Activated CD8-positive, alpha-beta T cell treated with anti-CD3 and anti-CD28 coated beads for 36 hours (primary cell): ENCODE results near the gene EVC2. TPM values are rescaled to one million over a fixed set of nuclear protein-coding genes. Genes with fewer than 3 reads are reported as not detected.
"Not testable (repeated sequence)": the region's sequence is repeated elsewhere in the genome, so short reads cannot be mapped to it uniquely, and the experiment has no call there.

ENCODE experiments used
- ATAC-seq: fragments of 200-7000 bp; cut with Tn5 transposase; one replicate; pipeline ENCODE4 v1.10.0; 2021; ENCODE audit warnings: mild to moderate bottlenecking, moderate library complexity
- CTCF ChIA-PET: fragments of 350-600 bp; sonication (Branson Sonifier 250); formaldehyde crosslinking; loops from one replicate; lab custom pipeline; 2021; ENCODE audit warnings: antibody characterized with exemption; lab: Charles Lee
- POLR2A ChIA-PET: fragments of 350-600 bp; sonication (Branson Sonifier 250); formaldehyde crosslinking; loops from one replicate; lab custom pipeline; 2021; ENCODE audit warnings: antibody characterized with exemption; lab: Charles Lee
- DNase-seq: peaks from one replicate; pipeline ENCODE4 v3.0.0-alpha.2; 2020
- H3K27ac Mint-ChIP-seq: one replicate; pipeline ENCODE4 v1.8.0; 2021; ENCODE audit warnings: mild to moderate bottlenecking, mixed read lengths
- H3K27me3 Mint-ChIP-seq: one replicate; pipeline ENCODE4 v1.8.0; 2021; ENCODE audit warnings: mixed read lengths
- H3K36me3 Mint-ChIP-seq: one replicate; pipeline ENCODE4 v1.8.0; 2021; ENCODE audit warnings: low read depth, mixed read lengths
- H3K4me1 Mint-ChIP-seq: one replicate; pipeline ENCODE4 v1.8.0; 2021; ENCODE audit warnings: low read depth, mixed read lengths
- H3K4me3 Mint-ChIP-seq: one replicate; pipeline ENCODE4 v1.8.0; 2021; ENCODE audit warnings: mild to moderate bottlenecking, moderate library complexity, mixed read lengths
- H3K9me3 Mint-ChIP-seq: one replicate; pipeline ENCODE4 v1.8.0; 2021; ENCODE audit warnings: mixed read lengths
- CTCF ChIP-seq: fragments of 200-600 bp; IDR thresholded peaks from one replicate; pipeline ENCODE4 v1.8.0; 2022; ENCODE audit warnings: antibody characterized with exemption, mild to moderate bottlenecking
- intact Hi-C: fragments of 100-400 bp; cut with micrococcal nuclease; formaldehyde crosslinking; loops from one replicate; pipeline ENCODE4 v1.10.0; 2022
- total RNA-seq, 2 experiments: library from RNA; stranded (reverse); gene quantifications; one replicate each; pipeline ENCODE4 v1.2.3, GENCODE V29; 2021

EVC2 gene
- total RNA-seq, 2 experiments from 2014 or later: 0.83 to 1.3 TPM

DNA sequence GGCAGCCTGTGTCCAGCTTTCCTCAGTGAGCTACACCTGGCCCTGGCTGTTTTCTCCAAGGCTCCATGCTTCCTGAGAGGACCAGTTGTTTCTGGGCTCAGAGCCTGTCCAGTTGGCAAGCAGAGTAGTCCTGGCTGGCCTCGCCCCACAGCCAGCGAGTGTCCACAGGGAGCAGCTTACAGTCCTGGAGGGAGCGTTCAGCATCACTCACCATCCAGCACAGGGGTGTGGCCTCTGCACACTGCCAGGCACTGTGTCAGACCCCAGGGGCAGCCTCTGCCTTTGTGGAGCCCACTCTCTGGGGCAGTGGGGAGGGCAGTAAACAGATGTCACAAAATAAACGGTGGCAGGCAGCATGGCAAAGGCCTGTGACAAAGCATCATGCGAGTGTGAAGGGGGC is 26.5 kb upstream of the EVC2 start:
- ATAC-seq (no peak), DNase-seq (no peak)
- Mint-ChIP-seq H3K4me1 (no peaks in the 10 kb centered on the region), H3K36me3 (no peaks in the 10 kb centered on the region), H3K4me3 (no peak overlapping the region), H3K27ac (no peak overlapping the region), H3K27me3 (no peaks in the 10 kb centered on the region), H3K9me3 (no peaks in the 10 kb centered on the region)
- intact Hi-C loops: no loop called here
- no peak for TF ChIP-seq CTCF
- CTCF ChIA-PET: no interaction called here
- POLR2A ChIA-PET: no interaction called here

DNA sequence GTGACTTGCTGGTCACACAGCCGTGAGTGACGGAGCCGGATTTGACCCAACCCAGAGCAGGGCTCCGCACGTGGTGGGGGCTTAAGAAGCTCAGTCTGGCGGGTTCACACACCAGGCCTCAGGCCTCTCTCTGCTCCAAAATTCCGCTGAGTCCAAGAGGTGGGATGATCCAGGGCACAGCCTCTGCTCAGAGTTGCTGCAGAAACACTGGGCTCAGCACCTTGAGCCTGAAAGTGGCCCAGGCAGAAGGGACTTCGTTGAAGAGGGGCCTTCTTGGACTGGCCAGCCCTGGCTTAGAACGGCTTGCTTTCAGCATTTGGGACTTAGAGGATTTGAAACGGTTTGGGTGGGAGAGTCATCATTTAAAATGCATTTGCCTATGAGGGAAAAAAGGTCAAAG is 23.8 kb upstream of the EVC2 start:
- ChIA-PET POLR2A (no interaction called here), CTCF (no interaction called here)
- H3K27ac Mint-ChIP-seq: no peak overlapping the region

GRCh38 chr4:5730993-5731990 is 22.9 kb upstream of the EVC2 start:
- ChIA-PET CTCF (no interaction called here), POLR2A (no interaction called here)
- intact Hi-C loops: no loop called here
- Mint-ChIP-seq H3K36me3 (no peaks in the 10 kb centered on the region), H3K4me3 (no peak overlapping the region), H3K4me1 (no peaks in the 10 kb centered on the region), H3K27me3 (no peaks in the 10 kb centered on the region), H3K9me3 (no peaks in the 10 kb centered on the region), H3K27ac (no peak overlapping the region)
- DNase-seq: no peak
- no peak for ATAC-seq
- no peak for TF ChIP-seq CTCF

More for the DNA sequence above, 23.8 kb upstream of the EVC2 start:
- intact Hi-C loops: no loop called here
- Mint-ChIP-seq H3K9me3 (no peaks in the 10 kb centered on the region), H3K36me3 (no peaks in the 10 kb centered on the region), H3K4me1 (no peaks in the 10 kb centered on the region), H3K27me3 (no peaks in the 10 kb centered on the region), H3K4me3 (no peak overlapping the region)
- no peak for DNase-seq
- no peak for TF ChIP-seq CTCF
- ATAC-seq: no peak

DNA sequence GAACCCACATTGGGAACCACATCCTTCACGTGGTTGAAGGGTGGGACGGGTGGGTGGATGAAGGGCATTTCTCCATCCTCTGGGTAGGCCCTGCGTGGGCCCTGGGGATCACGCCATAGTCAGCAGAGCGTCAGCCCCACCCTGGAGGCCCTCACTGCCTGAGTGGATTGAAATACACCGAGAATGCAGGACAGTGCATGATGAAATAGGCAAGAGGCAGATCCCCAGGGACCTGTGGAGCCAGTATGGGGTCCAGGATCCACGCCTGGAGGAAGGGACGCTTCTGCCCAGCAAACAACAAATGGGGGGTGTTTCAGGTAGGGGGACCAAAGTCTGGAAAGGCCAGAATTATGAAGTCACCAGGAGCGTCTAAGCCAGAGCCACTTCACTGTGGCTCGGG is 22.1 kb upstream of the EVC2 start:
- ATAC-seq (no peak), DNase-seq (no peak)
- Mint-ChIP-seq H3K4me3 (no peak overlapping the region), H3K27me3 (no peaks in the 10 kb centered on the region), H3K36me3 (no peaks in the 10 kb centered on the region), H3K27ac (no peak overlapping the region), H3K4me1 (no peaks in the 10 kb centered on the region), H3K9me3 (no peaks in the 10 kb centered on the region)
- ChIA-PET CTCF (no interaction called here), POLR2A (no interaction called here)
- TF ChIP-seq CTCF: no peak
- intact Hi-C loops: no loop called here

GRCh38 chr4:5728412-5728811 is 20.1 kb upstream of the EVC2 start:
- DNase-seq, H3K27me3 Mint-ChIP-seq, POLR2A ChIA-PET, intact Hi-C loops, H3K9me3 Mint-ChIP-seq, H3K27ac Mint-ChIP-seq, H3K4me1 Mint-ChIP-seq, H3K4me3 Mint-ChIP-seq, ATAC-seq, CTCF ChIA-PET, H3K36me3 Mint-ChIP-seq: not testable (repeated sequence)
